Ishikawa (cell line): Measurements from ENCODE around the gene NUBP1.

ENCODE experiments used
- CEBPB ChIP-seq: IDR thresholded peaks from 2 replicates; pipeline ENCODE4 v1.6.1; 2012
- CREB1 ChIP-seq: IDR thresholded peaks from 2 replicates; pipeline ENCODE4 v1.6.1; 2012; ENCODE audit warnings: low read depth
- EGR1 ChIP-seq: IDR thresholded peaks from 2 replicates; pipeline ENCODE4 v1.6.1; 2012
- EP300 ChIP-seq: IDR thresholded peaks from 2 replicates; pipeline ENCODE4 v1.6.1; 2012; ENCODE audit warnings: borderline replicate concordance
- FOXM1 ChIP-seq: IDR thresholded peaks from 2 replicates; pipeline ENCODE4 v1.6.1; 2012; ENCODE audit warnings: low read depth, borderline replicate concordance
- NFIC ChIP-seq: IDR thresholded peaks from 2 replicates; pipeline ENCODE4 v1.6.1; 2012
- RAD21 ChIP-seq: IDR thresholded peaks from 2 replicates; pipeline ENCODE4 v1.6.1; 2012; ENCODE audit warnings: low read depth
- TAF1 ChIP-seq: IDR thresholded peaks from 2 replicates; pipeline ENCODE4 v1.6.1; 2012; ENCODE audit warnings: low read depth, mild to moderate bottlenecking
- TCF12 ChIP-seq: IDR thresholded peaks from 2 replicates; pipeline ENCODE4 v1.6.1; 2012; ENCODE audit warnings: low read depth
- TEAD4 ChIP-seq: IDR thresholded peaks from 2 replicates; pipeline ENCODE4 v1.6.1; 2012
- USF1 ChIP-seq: IDR thresholded peaks from 2 replicates; pipeline ENCODE4 v1.6.1; 2012
- YY1 ChIP-seq: IDR thresholded peaks from 2 replicates; pipeline ENCODE4 v1.6.1; 2012; ENCODE audit warnings: low read depth
- ZBTB7A ChIP-seq: IDR thresholded peaks from 2 replicates; pipeline ENCODE4 v1.6.1; 2012; ENCODE audit warnings: low read depth
- TF ChIP-seq, protein P1 (sequence below): IDR thresholded peaks from 2 replicates; pipeline ENCODE4 v1.6.1; 2012
- TF ChIP-seq, protein P2 (sequence below): IDR thresholded peaks from 2 replicates; pipeline ENCODE4 v1.6.1; 2012; ENCODE audit warnings: low read depth, mild to moderate bottlenecking

The NUBP1 gene

DNA sequence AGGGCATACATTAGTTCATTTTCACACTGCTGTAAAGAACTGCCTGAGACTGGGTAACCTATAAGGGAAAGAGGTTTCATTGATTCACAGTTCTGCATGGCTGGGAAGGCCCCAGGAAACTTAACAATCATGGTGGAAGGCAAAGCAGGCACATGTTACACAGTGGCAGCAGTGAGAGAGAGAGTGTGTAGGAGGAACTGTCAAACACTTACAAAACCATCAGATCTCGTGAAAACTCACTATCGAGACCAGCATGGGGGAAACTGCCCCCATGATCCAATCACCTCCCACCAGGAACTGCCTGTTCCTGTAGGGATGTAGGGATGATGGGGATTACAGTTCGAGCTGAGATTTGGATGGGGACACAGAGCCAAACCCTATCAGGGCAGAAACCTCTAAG, 17.2 kb downstream of the NUBP1 start:
- no peak for TF ChIP-seq TEAD4
- TF ChIP-seq CEBPB: no peak
- TF ChIP-seq YY1: no peak
- TF ChIP-seq, protein P1, sequence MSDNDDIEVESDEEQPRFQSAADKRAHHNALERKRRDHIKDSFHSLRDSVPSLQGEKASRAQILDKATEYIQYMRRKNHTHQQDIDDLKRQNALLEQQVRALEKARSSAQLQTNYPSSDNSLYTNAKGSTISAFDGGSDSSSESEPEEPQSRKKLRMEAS: no peak
- TF ChIP-seq TAF1: no peak
- no peak for TF ChIP-seq NFIC
- no peak for TF ChIP-seq EP300
- TF ChIP-seq TCF12: no peak
- no peak for TF ChIP-seq USF1
- TF ChIP-seq CREB1: no peak
- TF ChIP-seq FOXM1: no peak
- TF ChIP-seq, protein P2, sequence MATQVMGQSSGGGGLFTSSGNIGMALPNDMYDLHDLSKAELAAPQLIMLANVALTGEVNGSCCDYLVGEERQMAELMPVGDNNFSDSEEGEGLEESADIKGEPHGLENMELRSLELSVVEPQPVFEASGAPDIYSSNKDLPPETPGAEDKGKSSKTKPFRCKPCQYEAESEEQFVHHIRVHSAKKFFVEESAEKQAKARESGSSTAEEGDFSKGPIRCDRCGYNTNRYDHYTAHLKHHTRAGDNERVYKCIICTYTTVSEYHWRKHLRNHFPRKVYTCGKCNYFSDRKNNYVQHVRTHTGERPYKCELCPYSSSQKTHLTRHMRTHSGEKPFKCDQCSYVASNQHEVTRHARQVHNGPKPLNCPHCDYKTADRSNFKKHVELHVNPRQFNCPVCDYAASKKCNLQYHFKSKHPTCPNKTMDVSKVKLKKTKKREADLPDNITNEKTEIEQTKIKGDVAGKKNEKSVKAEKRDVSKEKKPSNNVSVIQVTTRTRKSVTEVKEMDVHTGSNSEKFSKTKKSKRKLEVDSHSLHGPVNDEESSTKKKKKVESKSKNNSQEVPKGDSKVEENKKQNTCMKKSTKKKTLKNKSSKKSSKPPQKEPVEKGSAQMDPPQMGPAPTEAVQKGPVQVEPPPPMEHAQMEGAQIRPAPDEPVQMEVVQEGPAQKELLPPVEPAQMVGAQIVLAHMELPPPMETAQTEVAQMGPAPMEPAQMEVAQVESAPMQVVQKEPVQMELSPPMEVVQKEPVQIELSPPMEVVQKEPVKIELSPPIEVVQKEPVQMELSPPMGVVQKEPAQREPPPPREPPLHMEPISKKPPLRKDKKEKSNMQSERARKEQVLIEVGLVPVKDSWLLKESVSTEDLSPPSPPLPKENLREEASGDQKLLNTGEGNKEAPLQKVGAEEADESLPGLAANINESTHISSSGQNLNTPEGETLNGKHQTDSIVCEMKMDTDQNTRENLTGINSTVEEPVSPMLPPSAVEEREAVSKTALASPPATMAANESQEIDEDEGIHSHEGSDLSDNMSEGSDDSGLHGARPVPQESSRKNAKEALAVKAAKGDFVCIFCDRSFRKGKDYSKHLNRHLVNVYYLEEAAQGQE: no peak
- no peak for TF ChIP-seq RAD21
- no peak for TF ChIP-seq EGR1
- TF ChIP-seq ZBTB7A: no peak

DNA sequence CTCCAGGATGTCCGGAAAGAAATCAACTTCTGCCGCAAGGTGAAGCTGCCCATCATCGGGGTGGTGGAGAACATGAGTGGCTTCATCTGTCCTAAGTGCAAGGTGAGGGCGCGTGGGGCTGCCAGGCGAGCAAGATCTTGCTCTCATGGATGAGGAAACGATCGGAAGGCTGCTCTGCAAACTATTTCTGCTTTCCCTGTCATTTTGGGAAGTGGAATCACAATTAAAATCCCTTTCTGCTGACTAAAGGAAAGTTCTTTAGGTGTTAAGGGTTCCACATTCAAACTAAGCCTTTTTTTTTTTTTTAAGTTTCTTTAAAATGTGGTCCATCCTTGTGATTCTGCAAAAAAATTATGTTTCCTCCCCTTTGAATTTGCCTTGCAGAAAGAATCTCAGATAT, 17.7 kb downstream of the NUBP1 start:
- TF ChIP-seq NFIC (no peak), TCF12 (no peak), EP300 (no peak)
- TF ChIP-seq, protein P1: no peak

DNA sequence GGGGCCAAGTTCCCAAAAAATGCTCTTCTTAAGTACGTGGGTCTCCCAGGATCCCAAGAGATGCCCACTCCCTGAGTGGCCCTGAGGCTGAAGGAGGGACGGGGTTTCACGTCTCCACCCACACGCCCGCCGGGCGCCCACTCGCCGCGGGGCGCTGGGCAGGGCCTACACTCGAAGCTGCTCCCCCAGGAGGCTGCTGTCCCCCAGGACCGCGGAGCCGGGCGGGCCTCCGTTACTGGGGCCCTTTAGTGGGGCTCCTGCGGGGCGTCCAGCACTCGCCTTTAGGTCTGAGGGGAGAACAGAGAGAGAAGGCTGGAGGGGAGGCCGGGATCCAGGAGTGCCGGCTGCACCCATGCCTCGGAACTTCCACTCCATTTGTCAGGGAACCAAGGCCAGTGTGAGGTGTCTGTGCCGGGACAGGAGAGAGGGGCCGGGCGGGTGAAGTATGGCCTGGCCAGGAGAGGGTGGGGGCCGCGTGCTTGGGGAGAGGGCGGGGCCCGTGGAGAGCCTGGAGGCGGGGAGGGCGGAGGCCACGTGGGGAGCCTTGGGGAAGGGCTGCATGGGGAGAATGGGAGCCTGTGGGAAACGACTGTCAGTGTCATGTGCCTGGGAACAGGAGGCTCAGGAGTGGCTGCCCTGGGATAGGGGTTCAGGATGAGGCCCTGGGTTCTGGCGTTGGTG, 18.8 kb downstream of the NUBP1 start:
- TF ChIP-seq FOXM1: no peak
- TF ChIP-seq EP300: no peak
- TF ChIP-seq TCF12: no peak
- TF ChIP-seq TAF1: no peak
- TF ChIP-seq USF1: no peak
- TF ChIP-seq CEBPB: no peak
- no peak for TF ChIP-seq YY1
- no peak for TF ChIP-seq CREB1
- no peak for TF ChIP-seq TEAD4

DNA sequence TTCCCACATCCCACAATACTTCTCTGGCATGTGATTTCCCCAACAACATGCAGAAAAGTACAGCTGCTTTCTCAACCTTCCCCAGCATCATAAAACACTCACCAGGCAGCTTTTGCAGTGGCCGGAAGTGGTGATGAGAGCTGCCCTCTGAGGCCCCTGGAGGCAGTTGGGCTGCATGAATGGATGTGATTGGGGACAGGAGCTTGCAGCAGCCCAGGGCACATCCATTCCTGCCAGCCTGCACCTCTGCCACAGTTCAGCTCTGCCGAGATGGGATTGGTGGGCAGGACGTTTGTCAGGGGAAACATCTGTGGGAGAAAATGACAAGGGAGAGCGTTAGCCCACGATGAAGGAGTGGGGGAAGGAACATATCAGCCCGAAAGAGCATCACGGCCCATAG, 19.8 kb downstream of the NUBP1 start:
- TF ChIP-seq TAF1 (no peak), EGR1 (no peak), FOXM1 (no peak), USF1 (no peak), TEAD4 (no peak), CEBPB (no peak), EP300 (no peak), RAD21 (no peak), CREB1 (no peak), TCF12 (no peak), YY1 (no peak)
- TF ChIP-seq, protein P1: no peak

DNA sequence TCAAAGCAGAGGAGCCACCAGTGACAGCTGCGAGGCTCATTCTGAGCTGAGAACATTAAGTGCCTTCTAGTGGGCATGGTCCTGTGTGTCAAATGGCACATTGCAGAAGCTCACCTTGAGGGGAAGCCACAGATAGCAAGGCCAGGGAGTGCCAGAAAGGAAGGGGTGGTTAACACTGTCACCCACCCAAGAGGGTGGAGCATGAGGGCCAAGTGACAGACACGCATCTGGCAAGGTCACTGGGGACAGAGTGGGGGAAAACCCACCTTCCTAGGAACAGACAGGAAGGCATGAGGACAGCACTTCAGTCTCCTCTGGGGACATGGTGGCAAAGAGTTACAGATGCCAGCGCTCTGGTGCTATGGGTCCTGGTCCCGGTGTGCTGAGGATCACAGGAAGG, 22.1 kb downstream of the NUBP1 start:
- TF ChIP-seq FOXM1: no peak
- TF ChIP-seq, protein P1: no peak
- TF ChIP-seq TCF12: no peak
- TF ChIP-seq RAD21: no peak
- no peak for TF ChIP-seq CREB1
- TF ChIP-seq EGR1: no peak
- no peak for TF ChIP-seq TEAD4
- TF ChIP-seq NFIC: no peak
- TF ChIP-seq, protein P2: no peak
- TF ChIP-seq USF1: no peak
- no peak for TF ChIP-seq TAF1
- no peak for TF ChIP-seq ZBTB7A
- no peak for TF ChIP-seq YY1
- TF ChIP-seq EP300: no peak
- no peak for TF ChIP-seq CEBPB
